ENCODE measurements around the gene ITGAV.
A peak's percentile ranks its signal among the peaks of the same experiment; 100 is the strongest.

ITGAV gene

DNA sequence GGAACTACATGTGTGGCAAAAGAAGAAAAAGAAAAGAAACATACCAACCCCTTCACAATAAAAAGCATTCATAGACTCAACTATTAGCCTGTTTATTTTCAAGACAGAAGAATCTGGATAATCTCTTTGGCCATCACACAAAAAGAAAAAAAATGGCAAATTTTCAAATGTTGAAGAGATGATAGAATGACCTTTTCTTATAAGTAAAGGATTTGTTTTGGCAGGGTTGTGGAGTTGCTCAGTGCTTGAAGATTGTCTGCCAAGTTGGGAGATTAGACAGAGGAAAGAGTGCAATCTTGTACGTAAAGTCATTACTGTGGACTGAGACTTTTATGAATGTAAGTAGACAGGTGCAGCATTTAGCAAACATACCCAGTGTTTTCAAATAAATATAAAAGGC lies 85.5 kb downstream of the ITGAV start:
- Histone ChIP-seq H3K27ac (ENCODE audit: extremely low read depth, low read depth, low read length) (no peak overlapping the region), H3K36me3 (ENCODE audit: control insufficient read depth in 2 of 2, insufficient read depth in 1 of 2, low read length in 2 of 2) (peaks cover 45 to 61% of the 10 kb centered on the region in 2 experiments), H3K9me3 (ENCODE audit: control insufficient read depth, insufficient read depth, low read depth, low read length) (no peaks in the 10 kb centered on the region), H3K4me1 (ENCODE audit: control insufficient read depth, insufficient read depth, low read length) (no peaks in the 10 kb centered on the region), H3K4me3 (ENCODE audit: low read depth, low read length) (no peak overlapping the region)
- ChIA-PET POLR2A (no interaction called here), CTCF (no interaction called here)
- TF ChIP-seq ZNF664 (tag by site-specific recombination; IDR thresholded peaks at IDR 0.05) (no peak), ZNF76 (tag by site-specific recombination; IDR thresholded peaks at IDR 0.05; ENCODE audit: borderline replicate concordance, low read depth) (no peak), ZNF37A (tag by site-specific recombination; IDR thresholded peaks at IDR 0.05) (no peak), ZNF433 (tag by site-specific recombination; IDR thresholded peaks at IDR 0.05; ENCODE audit: low read depth) (no peak), SP3 (tag by site-specific recombination; IDR thresholded peaks at IDR 0.05) (no peak), KLF16 (tag by site-specific recombination; IDR thresholded peaks at IDR 0.05) (no peak), ZNF677 (tag by site-specific recombination; IDR thresholded peaks at IDR 0.05) (no peak), OSR2 (tag by site-specific recombination; IDR thresholded peaks at IDR 0.05) (no peak)
- TF ChIP-seq, protein P1, sequence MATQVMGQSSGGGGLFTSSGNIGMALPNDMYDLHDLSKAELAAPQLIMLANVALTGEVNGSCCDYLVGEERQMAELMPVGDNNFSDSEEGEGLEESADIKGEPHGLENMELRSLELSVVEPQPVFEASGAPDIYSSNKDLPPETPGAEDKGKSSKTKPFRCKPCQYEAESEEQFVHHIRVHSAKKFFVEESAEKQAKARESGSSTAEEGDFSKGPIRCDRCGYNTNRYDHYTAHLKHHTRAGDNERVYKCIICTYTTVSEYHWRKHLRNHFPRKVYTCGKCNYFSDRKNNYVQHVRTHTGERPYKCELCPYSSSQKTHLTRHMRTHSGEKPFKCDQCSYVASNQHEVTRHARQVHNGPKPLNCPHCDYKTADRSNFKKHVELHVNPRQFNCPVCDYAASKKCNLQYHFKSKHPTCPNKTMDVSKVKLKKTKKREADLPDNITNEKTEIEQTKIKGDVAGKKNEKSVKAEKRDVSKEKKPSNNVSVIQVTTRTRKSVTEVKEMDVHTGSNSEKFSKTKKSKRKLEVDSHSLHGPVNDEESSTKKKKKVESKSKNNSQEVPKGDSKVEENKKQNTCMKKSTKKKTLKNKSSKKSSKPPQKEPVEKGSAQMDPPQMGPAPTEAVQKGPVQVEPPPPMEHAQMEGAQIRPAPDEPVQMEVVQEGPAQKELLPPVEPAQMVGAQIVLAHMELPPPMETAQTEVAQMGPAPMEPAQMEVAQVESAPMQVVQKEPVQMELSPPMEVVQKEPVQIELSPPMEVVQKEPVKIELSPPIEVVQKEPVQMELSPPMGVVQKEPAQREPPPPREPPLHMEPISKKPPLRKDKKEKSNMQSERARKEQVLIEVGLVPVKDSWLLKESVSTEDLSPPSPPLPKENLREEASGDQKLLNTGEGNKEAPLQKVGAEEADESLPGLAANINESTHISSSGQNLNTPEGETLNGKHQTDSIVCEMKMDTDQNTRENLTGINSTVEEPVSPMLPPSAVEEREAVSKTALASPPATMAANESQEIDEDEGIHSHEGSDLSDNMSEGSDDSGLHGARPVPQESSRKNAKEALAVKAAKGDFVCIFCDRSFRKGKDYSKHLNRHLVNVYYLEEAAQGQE (tag by site-specific recombination; IDR thresholded peaks at IDR 0.05), result no peak
- TF ChIP-seq, protein P2, sequence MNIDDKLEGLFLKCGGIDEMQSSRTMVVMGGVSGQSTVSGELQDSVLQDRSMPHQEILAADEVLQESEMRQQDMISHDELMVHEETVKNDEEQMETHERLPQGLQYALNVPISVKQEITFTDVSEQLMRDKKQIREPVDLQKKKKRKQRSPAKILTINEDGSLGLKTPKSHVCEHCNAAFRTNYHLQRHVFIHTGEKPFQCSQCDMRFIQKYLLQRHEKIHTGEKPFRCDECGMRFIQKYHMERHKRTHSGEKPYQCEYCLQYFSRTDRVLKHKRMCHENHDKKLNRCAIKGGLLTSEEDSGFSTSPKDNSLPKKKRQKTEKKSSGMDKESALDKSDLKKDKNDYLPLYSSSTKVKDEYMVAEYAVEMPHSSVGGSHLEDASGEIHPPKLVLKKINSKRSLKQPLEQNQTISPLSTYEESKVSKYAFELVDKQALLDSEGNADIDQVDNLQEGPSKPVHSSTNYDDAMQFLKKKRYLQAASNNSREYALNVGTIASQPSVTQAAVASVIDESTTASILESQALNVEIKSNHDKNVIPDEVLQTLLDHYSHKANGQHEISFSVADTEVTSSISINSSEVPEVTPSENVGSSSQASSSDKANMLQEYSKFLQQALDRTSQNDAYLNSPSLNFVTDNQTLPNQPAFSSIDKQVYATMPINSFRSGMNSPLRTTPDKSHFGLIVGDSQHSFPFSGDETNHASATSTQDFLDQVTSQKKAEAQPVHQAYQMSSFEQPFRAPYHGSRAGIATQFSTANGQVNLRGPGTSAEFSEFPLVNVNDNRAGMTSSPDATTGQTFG (tag by site-specific recombination; IDR thresholded peaks at IDR 0.05; ENCODE audit: borderline replicate concordance), result no peak

GRCh38 chr2:186683341-186683740 lies 93.5 kb downstream of the ITGAV start:
- ChIA-PET CTCF (no interaction called here), POLR2A (no interaction called here)
- H3K4me1 ChIP-seq (ENCODE audit: control insufficient read depth, insufficient read depth, low read length), result no peaks in the 10 kb centered on the region
- TF ChIP-seq FEZF1 (tag by site-specific recombination; IDR thresholded peaks at IDR 0.05), result no peak
- TF ChIP-seq YY1 (tag by site-specific recombination; IDR thresholded peaks at IDR 0.05), result no peak
- no peak for TF ChIP-seq ZNF791 (tag by site-specific recombination; IDR thresholded peaks at IDR 0.05)
- no peak for TF ChIP-seq BCL6B (tag by site-specific recombination; IDR thresholded peaks at IDR 0.05)
- H3K4me3 ChIP-seq (ENCODE audit: low read depth, low read length), result no peak overlapping the region
- H3K27ac ChIP-seq (ENCODE audit: extremely low read depth, low read depth, low read length), result no peak overlapping the region
- H3K36me3 ChIP-seq (ENCODE audit: control insufficient read depth in 2 of 2, insufficient read depth in 1 of 2, low read length in 2 of 2), result peaks cover 0 to 7% of the 10 kb centered on the region in 2 experiments; a peak in 2 of 3 replicates
- H3K9me3 ChIP-seq (ENCODE audit: control insufficient read depth, insufficient read depth, low read depth, low read length), result no peaks in the 10 kb centered on the region

GRCh38 chr2:186687807-186688211 lies 98.0 kb downstream of the ITGAV start:
- no peak overlapping the region for H3K4me3 ChIP-seq (ENCODE audit: low read depth, low read length)
- no peak overlapping the region for H3K27ac ChIP-seq (ENCODE audit: extremely low read depth, low read depth, low read length)
- TF ChIP-seq SETDB1 (IDR thresholded peaks at IDR 0.05; ENCODE audit: insufficient read length, low read length) (peak; percentile 43), ZBTB1 (tag by site-specific recombination; IDR thresholded peaks at IDR 0.05) (no peak), ZNF488 (tag by site-specific recombination; IDR thresholded peaks at IDR 0.05) (no peak)
- no peaks in the 10 kb centered on the region for H3K4me1 ChIP-seq (ENCODE audit: control insufficient read depth, insufficient read depth, low read length)
- ChIA-PET POLR2A (no interaction called here), CTCF (interaction anchor here (0.6 kb wide), 1 partner anchor 33 kb away, joined by 3 read pairs; no protein-coding TSS in a partner anchor)
- H3K9me3 ChIP-seq (ENCODE audit: control insufficient read depth, insufficient read depth, low read depth, low read length), result no peaks in the 10 kb centered on the region
- no peaks in the 10 kb centered on the region for H3K36me3 ChIP-seq (ENCODE audit: control insufficient read depth in 2 of 2, insufficient read depth in 1 of 2, low read length in 2 of 2)

Measured in HEK293 (cell line).